Measurements from ENCODE around the gene DVL2. TPM values are rescaled to one million over a fixed set of nuclear protein-coding genes. Genes with fewer than 3 reads are reported as not detected.

The DVL2 gene
- 10 to 100 TPM; 33.4 to 52.0 (median 36.0) TPM for total RNA-seq
- long read RNA-seq, donor 1, transcript DVL2-201 (15 exons, 3,018 nt): major isoform, 51 of 81 reads
- long read RNA-seq, donor 1, partial matches to known transcripts: 6 of 81 reads
- long read RNA-seq, donor 1, other reads (novel, unspliced or antisense): 24 of 81 reads
- long read RNA-seq, donor 2, partial matches to known transcripts: 0 of 6 reads
- long read RNA-seq, donor 2, other reads (novel, unspliced or antisense): 3 of 6 reads

DNA sequence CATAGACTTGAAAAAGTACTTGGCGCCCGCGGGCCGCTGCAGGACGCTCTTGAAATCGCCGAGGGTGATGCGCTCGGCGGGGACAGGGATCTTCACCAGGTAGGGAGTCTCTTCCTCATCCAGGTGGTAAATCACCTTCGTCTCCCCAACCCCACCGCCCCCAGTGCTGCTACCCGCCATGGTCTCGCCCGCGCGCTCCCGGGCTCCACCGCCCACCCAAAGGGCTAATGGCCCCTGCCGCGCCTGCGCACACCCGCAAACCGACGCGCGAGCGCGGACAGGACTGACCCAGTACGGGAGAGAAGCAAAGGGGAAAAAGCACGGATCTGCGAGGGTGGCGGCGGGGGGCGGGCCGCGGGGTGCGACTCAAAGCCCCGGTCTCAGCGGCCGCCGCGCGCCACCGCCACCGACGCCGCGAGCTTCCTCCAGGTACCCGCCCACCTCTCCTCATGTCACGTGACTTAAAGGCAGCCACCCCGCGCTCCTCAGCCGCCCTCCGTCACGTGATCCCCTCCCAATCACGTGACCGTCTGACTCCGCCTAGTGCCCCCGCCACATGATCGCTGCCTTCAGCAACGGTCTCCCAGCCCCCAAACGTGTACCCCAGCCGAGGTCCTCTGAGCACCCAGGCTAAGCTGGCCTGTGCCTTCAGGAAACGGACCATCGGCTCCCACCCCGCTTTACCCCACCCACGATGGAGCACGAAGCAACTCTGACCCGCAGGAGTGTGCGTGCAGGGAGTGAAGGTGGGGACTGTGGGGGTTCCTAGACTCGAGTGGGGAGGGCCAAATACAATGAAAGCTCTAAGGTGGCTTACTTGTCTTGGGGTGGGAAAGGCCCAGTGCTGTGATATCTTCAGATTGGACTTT is at the start of gene DVL2:
DVL2 (minus strand) TSS at position 435 of the 869 bp plus-strand sequence; CDS start at position 180, 255 bp downstream.
- H3K4me1 ChIP-seq (ENCODE audit: low read depth): peaks cover 31% of the 10 kb centered on the region
- no peaks in the 10 kb centered on the region for H3K9me3 ChIP-seq
- TF ChIP-seq, protein P1, sequence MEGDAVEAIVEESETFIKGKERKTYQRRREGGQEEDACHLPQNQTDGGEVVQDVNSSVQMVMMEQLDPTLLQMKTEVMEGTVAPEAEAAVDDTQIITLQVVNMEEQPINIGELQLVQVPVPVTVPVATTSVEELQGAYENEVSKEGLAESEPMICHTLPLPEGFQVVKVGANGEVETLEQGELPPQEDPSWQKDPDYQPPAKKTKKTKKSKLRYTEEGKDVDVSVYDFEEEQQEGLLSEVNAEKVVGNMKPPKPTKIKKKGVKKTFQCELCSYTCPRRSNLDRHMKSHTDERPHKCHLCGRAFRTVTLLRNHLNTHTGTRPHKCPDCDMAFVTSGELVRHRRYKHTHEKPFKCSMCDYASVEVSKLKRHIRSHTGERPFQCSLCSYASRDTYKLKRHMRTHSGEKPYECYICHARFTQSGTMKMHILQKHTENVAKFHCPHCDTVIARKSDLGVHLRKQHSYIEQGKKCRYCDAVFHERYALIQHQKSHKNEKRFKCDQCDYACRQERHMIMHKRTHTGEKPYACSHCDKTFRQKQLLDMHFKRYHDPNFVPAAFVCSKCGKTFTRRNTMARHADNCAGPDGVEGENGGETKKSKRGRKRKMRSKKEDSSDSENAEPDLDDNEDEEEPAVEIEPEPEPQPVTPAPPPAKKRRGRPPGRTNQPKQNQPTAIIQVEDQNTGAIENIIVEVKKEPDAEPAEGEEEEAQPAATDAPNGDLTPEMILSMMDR (IDR thresholded peaks at IDR 0.05): no peak
- no peaks in the 10 kb centered on the region for H3K36me3 ChIP-seq (ENCODE audit: low read depth)
- ATAC-seq (peak; percentile 70), DNase-seq (peak; percentile 96 to 98 (median 97))
- peak within 1 kb of the TSS; percentile 52 for H3K4me3 ChIP-seq
- intact Hi-C loops (cut with DNase I, micrococcal nuclease): no loop called here

DNA sequence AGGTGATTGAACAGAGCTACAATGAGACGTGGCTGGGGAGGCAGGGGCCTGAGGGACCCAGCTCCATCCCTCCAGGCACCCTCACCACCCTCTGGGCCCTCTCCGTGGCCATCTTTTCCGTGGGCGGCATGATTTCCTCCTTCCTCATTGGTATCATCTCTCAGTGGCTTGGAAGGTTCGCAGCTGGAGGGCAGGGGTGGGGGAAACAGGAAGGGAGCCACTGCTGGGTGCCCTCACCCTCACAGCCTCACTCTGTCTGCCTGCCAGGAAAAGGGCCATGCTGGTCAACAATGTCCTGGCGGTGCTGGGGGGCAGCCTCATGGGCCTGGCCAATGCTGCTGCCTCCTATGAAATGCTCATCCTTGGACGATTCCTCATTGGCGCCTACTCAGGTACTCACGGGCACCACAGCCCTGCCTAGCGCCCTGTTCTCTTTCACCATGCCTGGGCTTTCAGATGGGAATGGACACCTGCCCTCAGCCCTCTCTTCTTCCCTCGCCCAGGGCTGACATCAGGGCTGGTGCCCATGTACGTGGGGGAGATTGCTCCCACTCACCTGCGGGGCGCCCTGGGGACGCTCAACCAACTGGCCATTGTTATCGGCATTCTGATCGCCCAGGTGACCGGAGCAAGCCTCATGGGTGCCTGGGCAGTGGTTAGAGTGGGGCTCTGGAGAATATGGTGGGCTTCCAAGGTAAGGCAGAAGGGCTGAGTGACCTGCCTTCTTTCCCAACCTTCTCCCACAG is 49.3 kb upstream of the DVL2 start:
- H3K4me1 ChIP-seq (ENCODE audit: low read depth): peaks cover 27% of the 10 kb centered on the region
- no peaks in the 10 kb centered on the region for H3K9me3 ChIP-seq
- H3K4me3 ChIP-seq: no peak overlapping the region
- TF ChIP-seq, protein P1 (IDR thresholded peaks at IDR 0.05): no peak
- intact Hi-C loops (cut with DNase I, micrococcal nuclease): no loop called here
- no peaks in the 10 kb centered on the region for H3K36me3 ChIP-seq (ENCODE audit: low read depth)
- DNase-seq (no peak), ATAC-seq (no peak)

DNA sequence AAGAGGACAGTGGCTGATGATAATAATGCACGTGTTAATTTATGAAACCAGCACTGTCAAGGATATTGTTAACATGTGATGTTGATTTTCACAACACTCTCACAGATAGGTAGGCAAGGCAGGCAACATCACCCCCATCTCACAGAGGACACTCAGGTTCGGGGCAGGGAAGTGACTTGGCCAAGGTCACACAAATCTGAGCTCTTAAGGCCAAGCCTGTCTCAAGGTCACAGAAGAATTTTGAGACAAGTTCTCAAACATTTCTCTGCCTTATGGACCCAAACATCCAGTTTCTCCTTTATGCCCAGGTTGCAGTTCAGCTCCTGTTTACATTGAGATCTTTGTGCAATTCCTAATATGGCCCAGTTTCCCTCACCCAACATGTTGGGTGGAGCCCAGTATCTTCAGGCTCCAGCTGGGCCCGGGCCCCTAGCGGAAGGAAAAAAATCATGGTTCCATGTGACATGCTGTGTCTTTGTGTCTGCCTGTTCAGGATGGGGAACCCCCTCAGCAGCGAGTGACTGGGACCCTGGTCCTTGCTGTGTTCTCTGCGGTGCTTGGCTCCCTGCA is 48.5 kb upstream of the DVL2 start:
- H3K4me1 ChIP-seq (ENCODE audit: low read depth): peaks cover 27% of the 10 kb centered on the region
- TF ChIP-seq, protein P1 (IDR thresholded peaks at IDR 0.05): no peak
- DNase-seq: no peak
- H3K4me3 ChIP-seq: no peak overlapping the region
- no peaks in the 10 kb centered on the region for H3K9me3 ChIP-seq
- intact Hi-C loops (cut with DNase I, micrococcal nuclease): no loop called here
- no peaks in the 10 kb centered on the region for H3K36me3 ChIP-seq (ENCODE audit: low read depth)
- no peak for ATAC-seq

DNA sequence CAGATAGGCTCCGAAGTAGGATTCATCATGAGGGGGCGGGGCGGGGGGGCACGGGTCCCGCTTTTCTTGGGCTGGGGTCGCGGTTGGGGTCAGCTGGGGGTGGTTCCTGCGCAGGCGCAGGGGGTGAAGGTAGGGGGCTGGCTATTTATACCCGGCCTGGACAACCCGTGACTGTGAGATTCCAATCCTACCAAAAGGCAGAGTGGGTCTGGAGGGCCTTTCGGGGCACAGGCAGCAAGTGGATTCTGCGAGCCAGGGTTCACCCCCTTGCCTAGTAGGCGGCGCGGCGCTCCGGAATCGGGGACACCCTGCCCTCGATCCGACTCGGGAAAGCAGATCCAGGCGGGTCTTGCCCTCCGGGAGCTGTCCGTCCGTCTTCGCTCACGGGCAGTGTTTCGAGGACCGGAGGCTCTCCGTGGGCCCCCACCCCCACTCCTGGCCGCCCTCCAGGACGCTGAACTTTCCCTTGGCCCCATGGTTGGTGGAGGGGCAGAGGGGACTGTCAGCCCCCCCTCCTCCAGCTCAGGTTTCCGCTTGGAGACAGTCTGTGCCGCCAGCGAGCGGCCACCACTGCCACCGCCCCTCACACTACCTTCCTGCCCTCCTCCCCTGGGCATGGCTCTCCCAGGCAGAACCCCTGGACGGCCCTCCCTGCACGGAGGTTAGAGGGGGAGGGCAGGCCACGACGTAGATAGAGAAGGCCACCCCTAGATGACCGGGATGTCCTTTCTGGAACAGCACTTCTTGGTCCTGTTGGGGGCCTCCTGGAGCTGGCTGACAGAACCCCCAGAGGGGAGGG is 47.8 kb upstream of the DVL2 start:
- Histone ChIP-seq H3K4me3 (no peak overlapping the region), H3K4me1 (ENCODE audit: low read depth) (peaks cover 27% of the 10 kb centered on the region), H3K9me3 (no peaks in the 10 kb centered on the region), H3K36me3 (ENCODE audit: low read depth) (no peaks in the 10 kb centered on the region)
- TF ChIP-seq, protein P1 (IDR thresholded peaks at IDR 0.05): no peak
- peak; percentile 54 to 71 (median 64) for DNase-seq
- no peak for ATAC-seq
- intact Hi-C loops (cut with DNase I, micrococcal nuclease): no loop called here
